HepG2 (cell line): Measurements from ENCODE around the gene MFRP. TPM values are rescaled to one million over a fixed set of nuclear protein-coding genes. Genes with fewer than 3 reads are reported as not detected.

Source experiments
- CTCF ChIP-seq: sonication (generic); formaldehyde crosslinking; IDR thresholded peaks from 2 replicates; pipeline ENCODE4 v1.5.0; 2020; ENCODE audit warnings: mild to moderate bottlenecking, missing genetic modification reagents, moderate library complexity
- HNF1B ChIP-seq: sonication (generic); formaldehyde crosslinking; IDR thresholded peaks from 2 replicates; pipeline ENCODE4 v1.5.1; 2020; ENCODE audit warnings: mild to moderate bottlenecking, moderate library complexity, missing genetic modification reagents
- HNRNPK ChIP-seq: fragments of 200-400 bp; formaldehyde crosslinking; IDR thresholded peaks from 2 replicates; pipeline ENCODE4 v1.6.1; 2018; ENCODE audit warnings: low read length, low read depth, moderate library complexity, mild to moderate bottlenecking; ENCODE audit not compliant: poor library complexity, severe bottlenecking
- MZF1 ChIP-seq: sonication (generic); formaldehyde crosslinking; IDR thresholded peaks from 2 replicates; pipeline ENCODE4 v1.8.1; 2023; ENCODE audit warnings: mild to moderate bottlenecking, missing genetic modification reagents, borderline replicate concordance
- POLR2A ChIP-seq, 2 experiments: IDR thresholded peaks; 2 replicates each; pipeline ENCODE4 v1.6.1; 2011; ENCODE audit warnings: low read depth in 2 of 2, low read length in 2 of 2, mild to moderate bottlenecking in 1 of 2, moderate library complexity in 1 of 2; ENCODE audit not compliant: insufficient read depth in 1 of 2
- RXRA ChIP-seq: sonication (generic); formaldehyde crosslinking; IDR thresholded peaks from 2 replicates; pipeline ENCODE4 v1.5.1; 2020; ENCODE audit warnings: missing genetic modification reagents
- ZBTB43 ChIP-seq: sonication (generic); formaldehyde crosslinking; conservative IDR thresholded peaks from 2 replicates; pipeline ENCODE4 v1.4.0; 2020; ENCODE audit warnings: missing genetic modification reagents
- ZNF329 ChIP-seq: sonication (generic); formaldehyde crosslinking; IDR thresholded peaks from 2 replicates; pipeline ENCODE4 v1.9.0; 2021; ENCODE audit warnings: low read depth, mild to moderate bottlenecking, missing genetic modification reagents
- polyA plus RNA-seq, 8 experiments: library from polyadenylated mRNA; depleted of rRNA in 3 of 8; stranded (reverse) in 7 of 8; unstranded in 1 of 8; fragments of >200 nt; fragmentation: Illumina TruSeq in 4 of 8; extraction: Trizol in 4 of 8; gene quantifications; 2 replicates each; pipeline versions ENCODE4 v1.2.1 to v1.2.3, GENCODE V29; 2011 to 2016; ENCODE audit warnings: low read depth in 4 of 8, missing spikeins in 1 of 8, mixed read lengths in 1 of 8; ENCODE audit not compliant: insufficient read depth in 1 of 8
- total RNA-seq, 5 experiments: library from RNA; depleted of rRNA; stranded (reverse); fragments of >200 nt; fragmentation: Illumina TruSeq; extraction: Trizol; gene quantifications; 2 replicates each; pipeline ENCODE4 v1.2.3, GENCODE V29; 2016; ENCODE audit warnings: low read depth in 1 of 5

The MFRP gene
- total and polyA plus RNA-seq, 2 of the 13 experiments (the other 11 are each of a cell fraction or from before 2014, with no cell fraction given) = not detected

- TF ChIP-seq RXRA (CRISPR knock-in tag) = no peak
- 0 out of 2 replicates have a peak, but pooled peaks have one; percentile 15 for TF ChIP-seq HNF1B
- TF ChIP-seq ZNF329 (CRISPR knock-in tag) = no peak
- TF ChIP-seq HNRNPK = no peak
- TF ChIP-seq POLR2A (IDR thresholded peaks at IDR 0.05; ENCODE audit: insufficient read depth in 1 of 2, low read depth in 2 of 2, low read length in 2 of 2) = no peak
- no peak for TF ChIP-seq CTCF (CRISPR knock-in tag)
- TF ChIP-seq ZBTB43 = no peak
- no peak for TF ChIP-seq MZF1
- TF ChIP-seq, all 625 proteins: peak for 3
These were observed 26.0 kb upstream of the MFRP start (continued) for GRCh38 chr11:119372260-119373058.
